Lower lobe of right lung (tissue), 2 donors: ENCODE data around the gene ABCC5. TPM values are rescaled to one million over a fixed set of nuclear protein-coding genes. Genes with fewer than 3 reads are reported as not detected.

Experiments
- ATAC-seq, 2 donors: fragments of 200-7000 bp; cut with Tn5 transposase; one replicate each; pipeline ENCODE4 v1.9.1; 2020 to 2022; ENCODE audit warnings: mild to moderate bottlenecking in 2 of 2, moderate library complexity in 2 of 2
- DNase-seq: peaks from one replicate; pipeline ENCODE4 v3.0.0-alpha.2; 2020
- H3K27ac ChIP-seq: fragments of 200-600 bp; one replicate; pipeline ENCODE4 v1.8.0; 2022
- H3K27me3 ChIP-seq: fragments of 200-600 bp; one replicate; pipeline ENCODE4 v1.8.0; 2022; ENCODE audit warnings: low read depth
- H3K36me3 ChIP-seq: fragments of 200-600 bp; one replicate; pipeline ENCODE4 v1.8.0; 2022; ENCODE audit warnings: mild to moderate bottlenecking
- H3K4me1 ChIP-seq: fragments of 200-600 bp; one replicate; pipeline ENCODE4 v1.8.0; 2022
- H3K4me3 ChIP-seq: fragments of 200-600 bp; one replicate; pipeline ENCODE4 v1.8.0; 2022; ENCODE audit warnings: mild to moderate bottlenecking
- H3K9me3 ChIP-seq: fragments of 200-600 bp; one replicate; pipeline ENCODE4 v1.8.0; 2022
- intact Hi-C: fragments of 100-400 bp; cut with DNase I; formaldehyde crosslinking; loops from one replicate; pipeline ENCODE4 v1.11.0; 2022
- total RNA-seq: library from RNA; stranded (reverse); fragmentation: NEBNext Ultra II Directional; extraction: Animal tissue kit (Norgen Biotek cat#: 25700); gene quantifications from one replicate; pipeline ENCODE4 v1.2.1, GENCODE V29; 2021
- TF ChIP-seq, protein P1 (sequence below): fragments of 200-600 bp; IDR thresholded peaks from one replicate; pipeline ENCODE4 v1.8.0; 2022; ENCODE audit warnings: antibody characterized with exemption, mild to moderate bottlenecking
- donor health status: DM: no; HTN: yes; CAD: no; lungs with severe emphysema.

ABCC5 gene
- total RNA-seq, 1 donor from 2014 or later: 38.0 TPM

DNA sequence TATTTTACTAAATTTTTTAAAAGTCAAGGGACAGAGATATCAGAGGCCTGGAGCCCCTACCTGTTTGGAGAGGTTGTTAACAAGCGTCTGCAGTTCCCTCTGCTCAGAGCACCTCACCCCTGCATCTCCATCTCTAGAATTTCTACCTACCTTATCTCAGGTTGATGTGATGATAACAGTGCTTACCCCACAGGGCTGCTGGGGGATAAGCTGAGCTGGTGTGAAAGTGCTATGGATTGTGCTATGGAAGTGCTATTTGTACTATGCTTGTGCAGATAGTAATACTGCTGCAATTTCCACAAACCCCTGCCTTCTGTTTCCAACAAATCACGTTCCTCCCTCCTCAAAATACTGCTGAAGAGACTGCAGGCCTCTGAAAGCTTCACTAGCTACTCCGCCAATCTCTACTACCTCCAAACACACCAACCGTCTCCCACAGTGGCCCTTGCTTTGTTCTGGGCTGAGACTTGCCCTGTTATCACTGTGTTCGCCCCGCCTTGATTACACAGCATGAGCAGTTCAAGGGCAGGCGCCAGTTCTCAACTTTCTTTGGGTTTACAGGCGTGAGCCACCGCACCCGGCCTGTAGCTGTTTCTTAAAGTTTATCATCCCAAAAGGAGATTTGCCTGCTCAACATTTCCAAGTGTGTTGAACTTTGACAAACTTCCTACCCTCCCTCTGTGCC is 104.6 kb downstream of the ABCC5 start:
- TF ChIP-seq, protein P1, sequence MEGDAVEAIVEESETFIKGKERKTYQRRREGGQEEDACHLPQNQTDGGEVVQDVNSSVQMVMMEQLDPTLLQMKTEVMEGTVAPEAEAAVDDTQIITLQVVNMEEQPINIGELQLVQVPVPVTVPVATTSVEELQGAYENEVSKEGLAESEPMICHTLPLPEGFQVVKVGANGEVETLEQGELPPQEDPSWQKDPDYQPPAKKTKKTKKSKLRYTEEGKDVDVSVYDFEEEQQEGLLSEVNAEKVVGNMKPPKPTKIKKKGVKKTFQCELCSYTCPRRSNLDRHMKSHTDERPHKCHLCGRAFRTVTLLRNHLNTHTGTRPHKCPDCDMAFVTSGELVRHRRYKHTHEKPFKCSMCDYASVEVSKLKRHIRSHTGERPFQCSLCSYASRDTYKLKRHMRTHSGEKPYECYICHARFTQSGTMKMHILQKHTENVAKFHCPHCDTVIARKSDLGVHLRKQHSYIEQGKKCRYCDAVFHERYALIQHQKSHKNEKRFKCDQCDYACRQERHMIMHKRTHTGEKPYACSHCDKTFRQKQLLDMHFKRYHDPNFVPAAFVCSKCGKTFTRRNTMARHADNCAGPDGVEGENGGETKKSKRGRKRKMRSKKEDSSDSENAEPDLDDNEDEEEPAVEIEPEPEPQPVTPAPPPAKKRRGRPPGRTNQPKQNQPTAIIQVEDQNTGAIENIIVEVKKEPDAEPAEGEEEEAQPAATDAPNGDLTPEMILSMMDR: no peak
- ATAC-seq (no peak), DNase-seq (no peak)
- H3K9me3 ChIP-seq: no peaks in the 10 kb centered on the region
- H3K36me3 ChIP-seq: no peaks in the 10 kb centered on the region
- intact Hi-C loops: no loop called here
- H3K4me1 ChIP-seq: no peaks in the 10 kb centered on the region
- H3K27me3 ChIP-seq: no peaks in the 10 kb centered on the region
- H3K27ac ChIP-seq: no peak overlapping the region
- H3K4me3 ChIP-seq: no peak overlapping the region

DNA sequence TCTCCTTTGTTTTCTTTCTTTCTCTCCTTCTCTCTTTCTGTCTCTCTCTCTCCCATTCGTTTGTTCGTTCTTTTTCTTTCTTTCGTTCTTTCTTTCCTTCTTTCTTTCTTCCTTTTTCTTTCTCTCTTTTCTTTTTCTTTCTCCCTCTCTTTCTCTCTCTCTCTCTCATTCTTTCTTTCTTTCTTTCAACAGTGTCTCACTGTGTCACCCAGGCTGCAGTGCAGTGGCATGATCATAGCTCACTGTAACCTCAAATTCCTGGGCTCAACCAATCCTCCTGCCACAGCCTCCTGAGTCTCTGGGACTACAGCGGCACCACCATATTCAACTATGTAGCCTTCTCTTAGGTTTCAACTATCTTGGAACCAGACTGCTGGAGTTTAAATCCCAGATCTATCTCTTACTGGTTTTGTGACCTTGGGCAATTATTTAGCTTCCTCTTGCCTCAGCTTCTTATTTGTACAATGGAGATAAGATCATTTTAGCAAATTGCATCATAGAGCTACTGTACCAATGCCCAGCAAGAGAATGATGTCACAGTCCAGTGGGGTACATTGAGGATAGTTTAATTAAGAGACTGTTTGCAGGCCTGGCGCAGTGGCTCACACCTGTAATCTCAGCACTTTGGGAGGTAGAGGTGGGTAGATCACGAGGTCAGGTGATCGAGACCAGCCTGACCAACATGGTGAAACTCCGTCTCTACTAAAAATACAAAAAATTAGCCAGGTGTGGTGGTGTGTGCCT is 105.7 kb downstream of the ABCC5 start:
- no peaks in the 10 kb centered on the region for H3K27me3 ChIP-seq

DNA sequence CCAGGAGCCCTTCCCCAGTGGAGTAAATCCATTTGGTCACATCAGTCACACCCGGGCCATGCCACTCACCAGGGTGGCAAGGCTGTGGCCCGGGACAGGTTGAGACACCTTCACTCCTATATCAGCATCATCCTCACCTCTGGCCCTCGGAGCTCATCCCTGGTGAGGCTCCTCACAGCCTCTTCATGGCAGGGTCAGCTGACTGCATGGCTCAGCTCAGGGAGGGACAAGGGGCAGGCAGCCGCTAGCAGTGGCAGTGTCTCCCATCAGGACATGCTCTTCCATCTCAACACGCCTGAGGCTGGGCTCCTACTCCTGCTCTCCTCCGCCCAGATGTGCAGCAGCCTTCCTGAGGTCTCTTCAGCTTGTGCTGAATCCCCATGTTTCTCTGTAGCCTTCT is 106.6 kb downstream of the ABCC5 start:
- TF ChIP-seq, protein P1: no peak
- no peak for DNase-seq
- no peak for ATAC-seq
- no peaks in the 10 kb centered on the region for H3K9me3 ChIP-seq
- no peaks in the 10 kb centered on the region for H3K4me1 ChIP-seq
- no peak overlapping the region for H3K27ac ChIP-seq
- no peaks in the 10 kb centered on the region for H3K36me3 ChIP-seq
- H3K4me3 ChIP-seq: no peak overlapping the region
- intact Hi-C loops: no loop called here
- H3K27me3 ChIP-seq: no peaks in the 10 kb centered on the region

More for the DNA sequence above, 105.7 kb downstream of the ABCC5 start:
- H3K9me3 ChIP-seq: no peaks in the 10 kb centered on the region
- H3K4me1 ChIP-seq: no peaks in the 10 kb centered on the region
- H3K4me3 ChIP-seq: no peak overlapping the region
- ATAC-seq: no peak
- intact Hi-C loops: no loop called here
- DNase-seq: no peak
- no peak overlapping the region for H3K27ac ChIP-seq
- no peaks in the 10 kb centered on the region for H3K36me3 ChIP-seq
- TF ChIP-seq, protein P1: no peak

DNA sequence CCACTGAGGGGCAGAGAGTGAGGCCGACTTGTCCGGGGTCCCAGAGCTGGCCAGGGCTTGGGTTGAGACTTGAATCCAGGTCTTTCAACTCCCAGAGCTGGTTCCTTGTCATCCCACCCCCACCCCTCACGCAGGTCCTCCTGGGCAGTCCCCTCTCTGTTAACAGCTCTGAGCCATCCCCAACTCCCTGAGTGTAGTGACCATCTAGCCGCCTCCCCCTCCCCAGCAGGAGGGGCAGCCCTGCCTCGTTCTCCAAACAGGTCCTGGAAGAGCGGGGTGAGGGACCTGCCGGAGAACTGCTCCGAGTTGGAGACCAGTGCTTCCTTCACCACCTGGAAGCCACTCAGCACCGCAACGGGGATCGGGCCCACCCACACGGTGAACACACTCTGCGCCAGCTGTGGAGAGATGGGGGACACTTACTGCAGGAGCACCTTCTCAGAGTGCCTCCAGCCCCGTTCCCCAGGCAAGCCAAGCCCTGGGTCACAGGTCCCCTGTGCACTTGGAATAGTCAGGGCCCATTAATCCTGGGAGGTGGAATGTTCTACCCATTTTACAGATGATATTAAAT is 108.6 kb downstream of the ABCC5 start:
- no peak overlapping the region for H3K27ac ChIP-seq
- TF ChIP-seq, protein P1: no peak
- no peak for ATAC-seq
- H3K36me3 ChIP-seq: no peaks in the 10 kb centered on the region
- no peak for DNase-seq
- H3K4me3 ChIP-seq: no peak overlapping the region
- H3K4me1 ChIP-seq: no peaks in the 10 kb centered on the region
- intact Hi-C loops: no loop called here
- no peaks in the 10 kb centered on the region for H3K9me3 ChIP-seq
- H3K27me3 ChIP-seq: no peaks in the 10 kb centered on the region

DNA sequence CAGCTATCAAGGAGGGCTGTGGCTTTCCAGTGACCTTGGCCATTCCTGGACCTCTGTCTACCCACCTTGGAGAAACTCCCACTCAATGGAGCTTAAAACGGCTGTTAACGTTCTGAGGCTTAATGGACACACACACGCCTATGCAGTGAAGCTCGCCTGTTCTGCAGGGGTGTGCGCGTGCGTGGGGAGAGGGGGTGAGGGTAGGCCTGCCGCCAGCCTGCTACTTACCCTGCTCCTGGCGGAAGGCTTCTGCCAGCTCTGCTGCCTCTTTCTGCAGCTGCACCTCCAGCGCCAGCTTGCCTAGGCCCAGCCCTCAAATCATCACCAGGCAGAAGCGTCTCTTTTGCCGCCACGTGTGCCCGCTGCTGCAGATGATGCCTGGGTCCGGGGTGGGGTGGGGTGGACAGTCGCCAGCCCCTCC is 109.8 kb downstream of the ABCC5 start:
- H3K4me3 ChIP-seq: no peak overlapping the region
- H3K27me3 ChIP-seq: no peaks in the 10 kb centered on the region
- no peaks in the 10 kb centered on the region for H3K4me1 ChIP-seq
- ATAC-seq: no peak
- TF ChIP-seq, protein P1: no peak
- H3K27ac ChIP-seq: no peak overlapping the region
- no peaks in the 10 kb centered on the region for H3K36me3 ChIP-seq
- H3K9me3 ChIP-seq: no peaks in the 10 kb centered on the region
- intact Hi-C loops: no loop called here
- no peak for DNase-seq
